ENCODE results near the gene CATSPER3.

DNA sequence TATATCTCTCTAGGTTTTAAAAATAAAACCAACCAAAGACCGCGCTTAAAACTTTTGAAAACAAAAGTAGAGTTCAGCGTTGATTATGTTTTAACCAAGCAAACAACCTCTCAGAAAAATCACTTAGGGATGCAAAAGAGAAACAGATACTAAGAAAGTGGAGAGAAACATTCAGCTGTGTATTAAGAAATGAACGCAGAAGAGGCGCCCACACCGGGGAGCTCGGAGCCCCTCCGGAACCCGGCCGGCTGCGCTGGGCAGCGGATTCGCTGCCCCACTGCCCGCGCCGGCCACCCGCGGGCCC lies 64.9 kb downstream of the CATSPER3 start:
- TF ChIP-seq, protein P1, sequence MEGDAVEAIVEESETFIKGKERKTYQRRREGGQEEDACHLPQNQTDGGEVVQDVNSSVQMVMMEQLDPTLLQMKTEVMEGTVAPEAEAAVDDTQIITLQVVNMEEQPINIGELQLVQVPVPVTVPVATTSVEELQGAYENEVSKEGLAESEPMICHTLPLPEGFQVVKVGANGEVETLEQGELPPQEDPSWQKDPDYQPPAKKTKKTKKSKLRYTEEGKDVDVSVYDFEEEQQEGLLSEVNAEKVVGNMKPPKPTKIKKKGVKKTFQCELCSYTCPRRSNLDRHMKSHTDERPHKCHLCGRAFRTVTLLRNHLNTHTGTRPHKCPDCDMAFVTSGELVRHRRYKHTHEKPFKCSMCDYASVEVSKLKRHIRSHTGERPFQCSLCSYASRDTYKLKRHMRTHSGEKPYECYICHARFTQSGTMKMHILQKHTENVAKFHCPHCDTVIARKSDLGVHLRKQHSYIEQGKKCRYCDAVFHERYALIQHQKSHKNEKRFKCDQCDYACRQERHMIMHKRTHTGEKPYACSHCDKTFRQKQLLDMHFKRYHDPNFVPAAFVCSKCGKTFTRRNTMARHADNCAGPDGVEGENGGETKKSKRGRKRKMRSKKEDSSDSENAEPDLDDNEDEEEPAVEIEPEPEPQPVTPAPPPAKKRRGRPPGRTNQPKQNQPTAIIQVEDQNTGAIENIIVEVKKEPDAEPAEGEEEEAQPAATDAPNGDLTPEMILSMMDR (IDR thresholded peaks at IDR 0.05) = no peak
- TF ChIP-seq, protein P2, sequence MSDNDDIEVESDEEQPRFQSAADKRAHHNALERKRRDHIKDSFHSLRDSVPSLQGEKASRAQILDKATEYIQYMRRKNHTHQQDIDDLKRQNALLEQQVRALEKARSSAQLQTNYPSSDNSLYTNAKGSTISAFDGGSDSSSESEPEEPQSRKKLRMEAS (IDR thresholded peaks at IDR 0.05) = no peak
- TF ChIP-seq RCOR1 (IDR thresholded peaks at IDR 0.05; ENCODE audit: low read depth, low read length) (no peak), SMC3 (IDR thresholded peaks at IDR 0.05) (no peak), POLR2A (IDR thresholded peaks at IDR 0.05; ENCODE audit: low read length) (no peak)
